ENCODE data around the gene AUTS2.

The AUTS2 gene

DNA sequence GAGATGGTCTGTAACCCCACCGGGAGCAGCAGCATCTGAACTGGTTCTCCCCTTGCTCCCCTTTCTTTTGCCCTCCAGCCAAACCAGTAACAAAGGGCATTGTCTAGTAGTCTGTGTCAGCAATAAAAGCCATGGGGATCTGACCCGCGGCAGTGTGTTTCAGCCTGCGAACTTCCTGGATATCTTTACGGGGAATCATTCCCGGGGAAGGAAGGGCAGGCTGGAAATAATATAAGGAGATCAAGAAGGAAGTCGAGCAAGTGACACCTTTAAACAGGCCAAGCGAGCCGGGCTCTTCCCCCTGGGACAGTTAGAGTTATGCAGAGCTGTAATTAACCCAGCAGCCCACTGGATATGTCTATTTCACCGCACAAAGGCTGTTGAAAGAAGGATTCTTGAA is 872.5 kb downstream of the AUTS2 start:
- DNase-seq (ENCODE audit: low spot score), result no peak

DNA sequence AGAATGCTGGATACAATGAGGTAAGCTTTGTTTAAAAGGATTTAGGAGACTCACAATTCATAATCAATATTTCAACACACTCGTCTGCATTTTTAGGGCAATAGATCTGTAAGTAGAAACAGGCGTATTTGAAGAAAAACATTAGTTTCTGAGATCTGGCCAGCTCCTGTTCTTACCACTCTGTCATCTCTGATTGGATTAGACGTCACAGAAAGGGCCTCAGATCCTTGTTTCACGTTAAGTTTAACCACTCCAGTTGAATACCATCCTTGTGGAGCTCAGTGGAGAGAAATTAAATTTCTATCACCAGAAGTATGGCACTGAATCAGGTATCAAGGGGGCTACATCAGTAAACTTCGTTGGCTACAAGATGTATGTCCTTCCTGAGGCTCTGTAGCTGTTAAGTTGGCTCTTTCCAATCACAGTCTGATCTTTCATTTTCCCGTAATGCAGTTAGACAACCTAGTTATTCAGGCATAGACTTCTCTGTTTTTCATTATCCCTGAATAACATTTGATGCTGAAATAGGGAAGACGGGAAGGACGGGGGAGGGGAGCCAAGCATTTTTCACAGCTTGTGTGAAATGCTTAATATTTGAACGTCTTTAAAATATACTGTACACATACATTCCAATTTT is 874.4 kb downstream of the AUTS2 start:
- DNase-seq (ENCODE audit: low spot score), result no peak

DNA sequence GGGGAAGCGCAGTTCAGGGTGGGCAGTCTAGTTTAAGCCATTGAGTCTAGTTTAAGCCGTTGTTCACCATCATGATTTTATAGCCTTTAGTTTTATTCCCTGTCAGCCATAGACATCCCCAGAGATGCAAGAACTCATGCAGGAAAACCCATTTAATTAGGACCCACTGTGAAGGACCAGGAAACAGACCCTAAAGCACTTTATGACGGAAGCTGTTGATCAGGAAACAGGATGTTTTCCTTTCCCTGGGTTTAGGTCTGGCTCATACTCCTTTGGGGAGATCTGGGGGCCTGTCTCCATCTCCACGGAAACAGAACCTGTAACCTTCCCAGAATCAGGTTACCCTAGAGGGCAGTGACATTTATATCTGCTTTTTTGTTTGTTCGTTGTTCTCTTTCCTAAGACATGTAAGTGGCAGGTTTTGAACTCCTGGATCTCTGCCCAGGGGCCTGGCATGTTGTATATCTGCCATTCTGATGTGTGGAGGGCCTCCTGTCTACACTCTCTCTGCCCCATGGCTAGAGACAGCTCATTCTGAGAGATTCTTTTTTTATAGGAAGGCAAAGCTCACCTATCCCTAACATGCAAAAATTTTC is 876.5 kb downstream of the AUTS2 start:
- no peak for DNase-seq (ENCODE audit: low spot score)

DNA sequence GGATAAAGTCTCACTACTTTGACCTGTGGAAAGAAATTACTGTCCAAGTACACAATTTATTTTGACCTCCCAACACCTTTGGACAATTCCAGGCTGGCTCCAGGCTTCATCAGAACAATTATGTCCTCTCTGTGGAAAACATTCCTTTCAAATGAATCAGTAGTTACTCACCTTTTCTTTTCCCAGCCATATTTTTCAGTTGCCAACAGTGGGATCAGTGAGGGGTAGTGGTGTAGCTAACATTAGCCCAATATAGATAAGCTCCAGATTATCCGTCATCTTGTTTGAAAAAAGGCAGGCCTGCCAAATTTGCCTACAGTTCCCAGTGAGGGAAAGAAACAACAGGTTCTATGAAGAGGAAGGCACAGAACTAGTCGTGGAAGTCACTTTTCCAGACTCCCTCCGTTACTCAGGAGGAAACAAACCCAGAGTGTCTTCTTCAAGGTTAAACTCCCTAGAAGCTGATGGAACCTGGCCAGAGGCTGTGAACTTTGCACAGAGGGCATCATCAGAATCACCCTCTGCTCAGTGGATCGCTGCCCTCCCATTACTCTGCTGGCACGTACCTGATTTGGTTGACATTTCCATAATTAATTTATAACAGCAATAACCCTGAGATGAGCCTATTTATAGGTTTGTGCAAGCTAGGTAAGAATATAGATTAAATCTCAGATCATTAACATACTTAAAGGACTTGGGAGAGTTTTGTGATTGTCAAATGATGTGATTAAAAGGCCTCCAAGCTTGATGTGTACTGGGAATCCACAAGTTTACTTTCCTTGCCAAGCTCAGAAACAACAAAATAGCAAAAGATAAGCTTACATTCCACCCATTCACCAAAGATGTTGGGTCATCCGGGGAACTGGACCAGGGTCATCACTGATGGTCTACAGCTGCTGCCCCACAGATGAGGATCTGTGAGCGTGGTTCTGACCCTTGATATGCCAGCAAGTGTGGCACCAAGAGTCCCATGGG is 879.0 kb downstream of the AUTS2 start:
- peak; percentile 27 for DNase-seq (ENCODE audit: low spot score)

DNA sequence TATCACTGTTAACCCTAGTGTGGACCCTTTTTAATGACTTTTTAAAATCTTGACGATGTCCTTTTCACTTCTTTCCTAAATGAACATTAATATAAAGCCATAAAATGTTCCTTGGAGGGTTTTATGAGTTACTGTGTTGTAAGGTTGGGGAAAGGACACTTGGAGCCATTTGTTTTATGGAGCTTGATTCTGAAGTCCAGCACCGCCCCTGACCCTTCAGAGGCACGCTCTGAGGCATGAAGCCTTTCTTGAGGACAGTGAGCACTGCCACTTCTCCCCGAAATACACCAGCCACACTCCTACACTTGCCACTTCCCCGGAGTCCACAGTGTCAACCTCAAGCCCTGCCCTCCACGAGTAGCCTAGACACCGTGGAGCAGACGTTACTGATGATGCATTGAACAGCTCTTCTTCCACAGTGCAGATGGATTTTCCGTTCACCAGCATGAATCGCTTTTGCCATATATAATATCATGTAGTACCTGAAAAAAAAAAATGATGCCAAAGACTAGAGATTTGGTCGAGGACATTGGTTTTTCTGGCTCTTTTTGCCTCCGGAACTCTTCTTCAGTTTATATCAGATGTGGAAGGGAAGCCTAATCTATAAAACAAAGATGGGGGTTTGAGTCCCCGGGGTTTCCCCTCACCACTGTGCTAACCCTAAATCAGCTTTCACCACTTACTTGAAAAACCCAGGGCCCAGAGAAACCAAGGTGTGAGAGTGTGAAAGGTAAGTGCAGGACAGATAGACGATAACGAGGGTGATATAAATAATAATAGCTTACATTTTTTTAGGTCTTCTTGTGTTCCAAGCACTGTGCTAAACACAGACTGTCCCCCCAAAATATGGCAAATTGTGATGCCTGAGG is 881.1 kb downstream of the AUTS2 start:
- DNase-seq (ENCODE audit: low spot score), result no peak

DNA sequence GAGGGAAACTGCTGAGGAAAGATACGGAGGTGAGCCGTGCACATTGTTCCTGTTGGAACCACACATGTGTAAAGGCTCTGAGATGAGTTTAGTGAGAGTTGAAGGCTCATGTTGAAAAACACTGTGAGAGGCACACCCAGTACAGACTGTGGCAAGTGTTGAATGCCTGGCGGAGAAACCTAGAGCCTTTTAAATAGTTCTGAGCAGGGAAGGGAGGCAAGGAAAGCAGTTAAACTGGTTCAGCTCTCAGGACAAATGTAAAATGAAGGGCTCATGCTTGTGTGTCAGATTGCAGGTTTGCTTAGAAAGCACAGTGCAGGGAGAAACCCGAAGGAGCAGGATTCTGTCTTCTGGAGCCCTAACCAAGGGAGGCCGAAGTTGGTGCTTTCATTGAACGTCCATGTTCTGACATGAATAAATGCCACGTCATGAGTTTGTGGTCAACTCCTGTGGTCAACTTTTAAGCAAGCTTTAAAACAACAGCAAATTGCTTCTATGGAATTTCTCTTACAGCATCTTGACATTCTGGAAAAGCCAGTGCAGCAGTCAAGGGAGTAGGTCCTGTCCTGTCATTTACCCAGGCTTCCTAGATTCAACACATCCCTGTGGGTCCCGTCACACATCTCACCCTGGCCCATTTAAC is 882.8 kb downstream of the AUTS2 start:
- DNase-seq (ENCODE audit: low spot score), result no peak

DNA sequence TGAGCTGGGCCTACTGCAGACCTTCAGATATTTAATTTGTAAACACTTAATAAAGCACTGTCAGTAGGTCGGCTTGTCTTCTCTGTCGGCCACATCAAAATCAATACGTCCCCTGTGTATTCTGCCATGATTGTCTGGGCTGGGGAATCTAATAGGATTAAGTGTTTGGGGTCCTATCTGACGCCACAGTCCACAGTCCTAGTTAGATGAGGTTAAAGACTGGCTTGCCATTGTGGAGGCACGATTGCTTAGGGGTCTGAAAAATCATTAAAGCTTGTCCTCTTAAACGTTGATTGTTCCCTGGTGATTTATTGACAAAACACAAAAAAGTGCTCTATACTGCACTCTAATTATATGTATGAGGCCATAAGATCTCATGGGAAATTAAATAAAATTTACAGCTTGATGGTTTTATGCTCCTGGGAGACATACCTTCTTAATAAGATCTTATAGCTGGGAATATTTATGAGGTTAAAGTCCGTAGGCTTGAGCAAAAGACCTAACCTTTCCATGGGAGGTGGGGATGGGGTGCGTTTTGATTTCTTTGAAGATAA is 883.4 kb downstream of the AUTS2 start:
- no peak for DNase-seq (ENCODE audit: low spot score)

DNA sequence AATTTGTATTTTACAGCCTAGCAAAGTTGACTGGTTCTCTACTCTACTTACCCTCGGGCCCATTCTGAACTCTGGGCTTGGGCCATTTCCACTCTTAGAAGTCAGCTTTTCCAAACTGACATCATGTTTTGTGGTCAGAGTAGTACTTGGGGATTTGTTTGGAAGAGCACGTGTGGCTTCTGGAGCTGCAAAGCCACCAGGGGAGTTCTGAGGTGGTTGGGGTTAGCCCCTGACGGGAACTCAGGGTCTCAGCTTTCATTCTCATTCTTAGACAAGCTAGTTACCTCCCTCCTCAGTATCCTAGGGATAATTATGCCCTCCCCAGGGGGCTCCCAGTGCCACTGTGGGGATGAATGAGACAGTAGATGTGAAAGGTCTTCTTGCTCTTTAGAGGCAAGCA is 886.0 kb downstream of the AUTS2 start:
- no peak for DNase-seq (ENCODE audit: low spot score)

DNA sequence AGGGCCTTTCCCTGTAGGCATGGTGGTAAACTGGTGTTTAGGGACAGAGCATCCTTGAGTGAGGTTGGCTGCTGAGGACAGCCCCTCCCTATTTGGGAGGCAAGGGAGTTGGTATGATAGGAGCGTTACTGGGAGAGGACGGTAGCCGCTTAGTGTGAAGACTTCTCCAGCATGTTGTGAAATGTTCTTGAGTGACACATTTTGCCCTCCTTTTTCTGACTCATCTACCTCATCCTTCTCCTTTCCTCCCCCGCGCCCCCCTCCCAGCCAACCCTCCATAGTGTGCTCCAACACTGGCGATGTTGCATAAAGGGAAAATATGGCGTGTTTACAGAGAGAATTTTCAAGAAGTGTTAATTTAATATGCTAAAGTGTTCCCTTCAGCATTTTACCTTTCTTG is 888.7 kb downstream of the AUTS2 start:
- no peak for DNase-seq (ENCODE audit: low spot score)

DNA sequence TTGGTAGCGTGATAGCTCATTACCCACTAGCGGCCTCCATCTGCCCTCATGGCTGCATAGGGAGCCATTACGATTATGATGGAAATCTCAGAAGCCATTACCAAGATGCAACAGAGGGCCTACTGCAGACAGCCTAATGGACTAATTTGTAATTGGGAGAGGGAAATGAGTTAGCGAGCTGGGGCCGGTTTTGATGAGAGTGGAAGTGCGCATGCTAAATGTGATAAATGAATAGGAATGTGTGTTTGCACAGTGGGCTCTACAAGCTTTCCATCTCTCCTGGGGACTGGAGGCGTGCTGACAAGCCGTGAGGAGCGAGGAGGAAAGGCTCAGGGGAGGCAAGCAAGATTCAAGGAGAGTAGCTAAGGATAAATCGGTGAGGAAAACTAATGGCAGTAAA is 889.2 kb downstream of the AUTS2 start:
- DNase-seq (ENCODE audit: low spot score), result no peak

DNA sequence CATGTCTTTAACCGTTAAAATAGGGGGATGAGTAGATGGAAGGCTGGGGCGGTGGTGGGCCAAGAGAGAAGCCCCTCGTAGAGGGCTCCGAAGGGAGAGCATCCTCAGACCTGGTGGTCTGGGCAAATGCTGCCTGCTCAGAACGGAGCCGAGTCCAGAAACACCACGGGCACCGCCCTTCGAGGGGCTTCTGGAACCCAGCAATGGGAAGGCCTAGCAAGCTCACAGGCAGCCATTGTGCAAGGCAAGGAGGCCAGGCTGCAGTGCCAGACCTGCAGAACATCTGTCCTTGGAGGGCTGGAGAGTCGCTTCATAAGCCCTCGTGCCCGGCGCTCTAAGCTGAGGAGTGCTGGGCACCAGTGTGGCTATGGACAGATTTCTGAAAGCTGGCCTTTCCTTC is 889.6 kb downstream of the AUTS2 start:
- no peak for DNase-seq (ENCODE audit: low spot score)

DNA sequence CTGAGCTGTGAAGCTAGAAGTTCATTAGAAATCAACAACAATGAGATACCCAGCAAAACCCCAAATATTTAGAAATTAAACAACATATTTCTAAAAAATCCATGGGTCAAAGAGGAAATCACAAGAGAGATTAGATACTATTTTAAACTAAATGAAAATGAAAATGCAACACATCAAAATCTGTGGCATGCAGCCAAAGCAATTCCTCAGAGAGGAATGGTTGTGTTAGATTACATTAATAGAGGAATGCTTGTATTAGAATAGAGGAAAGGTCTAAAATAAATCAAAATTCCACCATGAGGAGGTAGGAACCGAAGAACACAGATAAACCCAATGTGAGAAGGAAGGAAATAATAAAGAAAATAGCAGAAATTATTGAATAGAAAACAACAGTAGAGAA is 891.5 kb downstream of the AUTS2 start:
- DNase-seq (ENCODE audit: low spot score), result no peak

DNA sequence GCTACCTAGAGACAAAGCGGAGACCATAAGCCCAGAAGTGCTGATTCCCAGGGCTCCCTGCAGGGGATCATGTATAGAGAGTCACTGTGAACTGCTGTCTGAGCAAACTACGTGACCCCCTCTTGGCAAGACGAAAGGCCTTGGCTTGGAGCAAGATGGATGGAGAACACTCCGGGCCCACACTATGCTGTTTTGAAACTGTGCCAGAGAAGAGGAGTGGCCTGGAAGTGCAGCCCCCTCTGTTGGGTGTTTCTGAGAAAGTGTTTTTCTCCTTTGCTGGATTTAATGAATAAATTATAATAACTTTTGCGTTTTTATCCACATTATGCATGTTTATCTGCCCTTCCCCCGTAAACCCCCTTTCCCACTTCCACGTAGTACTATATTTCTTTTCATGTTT is 894.4 kb downstream of the AUTS2 start:
- DNase-seq (ENCODE audit: low spot score), result no peak

DNA sequence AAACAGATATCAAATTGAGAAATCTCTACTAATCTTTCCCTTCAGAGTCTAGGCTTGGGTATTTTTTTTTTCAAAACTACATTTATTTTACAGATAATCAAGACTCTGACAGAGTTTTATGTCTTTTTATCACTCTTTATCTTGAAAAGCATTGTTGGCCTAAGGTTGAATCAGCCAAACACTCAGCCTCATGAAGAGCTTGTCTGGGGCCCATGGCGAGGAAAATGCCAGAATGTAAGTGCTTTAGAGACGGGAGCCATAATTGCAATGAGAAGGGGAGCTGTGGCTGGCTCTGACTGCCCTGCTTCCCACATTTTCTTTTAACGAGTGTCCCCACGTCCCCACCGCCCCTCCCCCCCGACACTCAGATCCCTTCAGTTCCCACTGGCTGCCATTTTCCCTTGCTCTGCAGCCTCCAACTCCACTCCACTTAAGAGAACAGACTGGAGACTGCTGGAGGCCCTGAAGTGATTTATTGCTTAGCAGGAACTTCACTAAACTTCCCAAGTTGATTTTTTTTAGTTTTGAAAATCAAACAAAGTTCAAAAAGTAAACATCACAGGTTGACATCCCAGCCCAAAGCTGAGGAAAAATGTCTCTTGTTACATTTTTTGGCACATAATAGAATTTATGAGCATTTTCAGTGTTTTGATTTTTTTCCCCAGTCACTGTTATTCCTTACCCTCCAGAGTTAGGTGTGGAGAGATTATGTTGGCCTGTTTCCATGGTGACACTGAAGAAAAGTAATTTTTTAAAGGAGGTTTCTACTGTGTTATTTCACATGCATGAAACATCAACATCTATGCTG is 896.2 kb downstream of the AUTS2 start:
- DNase-seq (ENCODE audit: low spot score), result no peak

DNA sequence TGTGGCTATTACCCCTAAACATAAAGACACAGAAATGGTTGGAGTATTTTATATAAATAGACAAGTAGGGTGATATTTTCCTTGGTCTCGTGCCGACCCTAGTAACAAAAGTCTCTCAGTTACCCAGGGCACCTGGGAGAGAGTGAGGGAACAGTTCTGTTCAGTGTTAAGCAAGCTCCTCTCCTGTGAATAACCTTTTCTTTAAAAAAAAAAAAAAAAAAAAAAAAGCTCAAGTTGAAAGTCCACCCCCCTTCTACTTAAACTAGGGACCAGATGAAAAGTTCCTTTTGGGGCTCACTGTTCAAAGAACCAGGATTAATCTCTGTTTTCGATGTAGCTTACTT is 896.7 kb downstream of the AUTS2 start:
- DNase-seq (ENCODE audit: low spot score), result no peak

DNA sequence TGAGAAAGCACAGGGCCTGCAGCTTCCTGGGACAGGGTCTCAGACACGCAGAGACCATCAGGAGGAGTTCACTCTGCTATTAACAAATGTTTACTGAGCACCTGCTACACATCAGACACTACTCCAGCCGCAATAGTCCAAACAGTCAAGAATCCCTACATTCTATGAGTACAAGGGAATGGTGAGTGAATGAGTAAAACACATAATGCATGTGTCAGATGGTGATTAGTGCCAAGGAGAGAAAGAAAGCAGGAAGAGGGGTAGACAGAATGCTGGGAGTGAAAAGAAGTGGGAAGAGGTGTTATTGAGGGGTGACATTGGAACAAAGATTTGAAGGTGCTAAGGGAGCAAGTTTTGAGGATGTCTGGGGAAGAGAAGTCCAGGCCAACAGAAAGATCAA is 899.5 kb downstream of the AUTS2 start:
- DNase-seq (ENCODE audit: low spot score), result no peak

DNA sequence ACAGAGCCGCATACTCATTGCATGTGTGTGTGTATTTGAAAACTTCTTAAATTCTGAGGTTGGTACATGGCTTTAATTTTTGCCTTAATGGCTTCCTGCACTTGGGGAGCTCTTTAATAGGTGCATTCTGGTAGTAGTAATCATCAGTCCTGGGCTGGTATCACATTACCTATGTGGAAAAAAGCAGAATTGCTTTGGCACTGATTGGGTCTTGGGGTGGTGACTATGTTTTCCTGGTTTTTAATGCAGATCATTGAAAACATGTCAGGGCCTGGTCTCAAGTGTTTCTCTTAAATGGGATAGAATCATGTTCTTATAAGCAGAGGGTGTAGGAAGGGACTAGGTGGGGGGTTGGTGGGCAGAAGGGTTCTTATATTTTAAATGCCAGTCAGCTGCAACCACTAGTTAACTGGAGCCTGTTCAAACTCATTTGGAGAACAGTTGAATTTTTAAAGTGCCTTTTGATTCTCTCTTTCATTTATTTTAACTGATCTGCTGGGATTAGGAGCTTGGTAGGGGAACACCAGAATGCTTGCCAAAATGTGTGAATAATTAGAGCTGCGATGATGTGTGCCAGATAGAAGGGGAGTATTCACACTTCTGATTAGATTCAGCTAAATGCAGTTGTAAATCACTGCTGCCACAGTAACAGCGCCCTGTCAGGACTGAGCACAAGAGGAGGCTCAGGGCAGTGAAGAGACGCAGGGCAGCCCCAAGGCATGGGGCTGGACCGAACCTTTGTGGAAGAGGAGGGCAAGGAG is 900.1 kb downstream of the AUTS2 start:
- DNase-seq (ENCODE audit: low spot score), result no peak

DNA sequence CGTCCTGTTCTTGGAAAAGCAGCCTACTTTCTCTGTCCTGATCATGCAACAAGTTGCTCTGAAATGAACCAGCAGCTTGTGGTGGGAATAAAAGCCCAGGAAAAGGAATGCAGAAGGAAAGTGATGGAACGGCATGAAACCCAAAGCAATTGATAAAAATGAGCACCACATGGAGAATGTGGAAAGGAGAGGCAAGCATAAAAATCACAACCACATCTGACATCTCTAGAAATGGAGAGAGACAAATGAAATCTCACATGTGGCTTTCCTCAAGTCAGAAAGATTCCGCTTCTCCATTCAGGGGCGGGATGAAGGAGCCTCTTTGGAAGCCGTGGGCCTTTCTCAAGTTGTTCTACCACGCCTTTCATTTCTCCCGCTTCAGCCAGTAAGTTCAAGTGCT is 902.0 kb downstream of the AUTS2 start:
- no peak for DNase-seq (ENCODE audit: low spot score)

DNA sequence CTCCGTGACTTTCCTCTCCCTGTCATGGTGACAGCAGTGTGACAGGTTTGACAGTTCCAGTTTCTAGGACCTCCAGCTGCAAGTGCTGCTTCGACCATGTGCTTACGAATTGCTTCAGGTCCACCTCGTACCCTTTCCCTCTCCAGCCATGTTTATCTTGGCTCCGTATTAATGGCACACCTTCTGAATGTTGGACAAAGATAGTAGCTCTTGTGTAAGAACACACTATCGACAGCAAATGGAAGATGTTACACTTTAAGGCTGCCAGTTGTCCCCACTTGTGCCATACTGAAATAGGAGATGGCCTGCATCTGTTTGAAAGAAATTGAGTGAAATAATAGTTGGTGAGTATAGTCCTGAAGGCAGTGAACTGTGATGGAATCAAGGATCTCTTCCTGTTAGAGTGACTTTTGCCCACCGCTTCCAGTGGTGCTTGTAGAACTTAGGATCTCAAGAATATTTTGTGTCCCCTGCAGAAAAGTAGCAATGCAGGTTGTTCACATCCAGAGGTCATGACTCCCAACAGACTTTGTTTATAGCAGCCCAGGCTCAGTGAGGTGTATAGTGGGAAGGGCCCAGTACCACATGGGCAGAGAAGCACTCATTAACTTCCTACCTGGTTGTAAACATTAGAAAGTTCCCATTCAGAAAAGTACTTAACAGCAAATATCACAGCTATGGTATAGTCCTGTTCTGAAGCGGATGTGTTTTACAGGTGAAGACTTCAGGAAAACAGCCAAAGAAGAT is 904.0 kb downstream of the AUTS2 start:
- DNase-seq (ENCODE audit: low spot score), result no peak
